Measurements from ENCODE around the gene PREX1.

GRCh38 chr20:48783533-48784272, 44.1 kb downstream of the PREX1 start:
- no peak for TF ChIP-seq CTCF (IDR thresholded peaks at IDR 0.05)
- TF ChIP-seq POLR2A (IDR thresholded peaks at IDR 0.05), result no peak
